GM19099 (cell line): ENCODE results near the gene FFAR3.

Experiments used
- POLR2A ChIP-seq: IDR thresholded peaks from 3 replicates; pipeline ENCODE4 v1.6.1; 2011; ENCODE audit warnings: low read depth; ENCODE audit not compliant: insufficient read length; ENCODE audit errors: extremely low read depth

Gene FFAR3

GRCh38 chr19:35375505-35376307, 17.4 kb downstream of the FFAR3 start:
- TF ChIP-seq POLR2A, result no peak

DNA sequence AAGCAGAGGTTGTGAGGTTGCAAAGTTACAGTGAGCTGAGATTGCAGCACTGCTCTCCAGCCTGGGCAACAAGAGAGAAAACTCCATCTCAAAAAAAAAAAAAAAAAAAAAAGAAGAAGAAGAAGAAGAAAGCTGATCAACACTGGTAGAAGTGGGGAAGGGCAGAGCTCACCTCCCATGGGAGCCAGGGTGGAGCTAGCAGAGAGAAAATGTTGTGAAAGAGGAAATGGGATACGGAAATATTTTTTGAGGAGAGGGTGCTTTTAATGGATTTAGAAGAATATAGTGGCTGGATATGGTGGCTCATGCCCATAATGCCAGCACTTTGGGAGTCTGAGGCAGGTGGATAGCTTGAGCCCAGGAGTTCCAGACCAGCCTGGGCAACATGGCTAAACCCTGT, 19.4 kb downstream of the FFAR3 start:
- no peak for TF ChIP-seq POLR2A

- no peak for TF ChIP-seq POLR2A
Measured at GRCh38 chr19:35378356-35378755, 20.1 kb downstream of the FFAR3 start.

DNA sequence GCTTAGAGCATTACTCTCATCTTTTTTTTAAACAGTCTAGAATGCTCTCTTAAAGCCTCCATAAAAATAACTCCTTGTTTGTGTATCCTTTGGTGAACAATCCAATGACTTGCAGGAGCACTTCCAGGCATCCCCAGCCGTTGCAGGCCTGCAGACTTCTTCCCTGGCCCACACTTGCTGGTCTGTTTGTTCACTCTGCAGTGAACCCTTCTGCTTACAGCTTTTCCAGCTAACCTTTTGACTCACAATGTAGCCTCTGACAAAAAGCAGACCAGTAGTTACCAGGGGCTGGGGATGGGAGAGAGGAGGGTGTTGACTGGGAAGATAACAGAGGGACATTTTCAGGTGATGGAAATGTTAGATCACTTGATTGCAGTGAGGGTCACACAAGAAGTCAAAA, 21.7 kb downstream of the FFAR3 start:
- TF ChIP-seq POLR2A, result no peak

DNA sequence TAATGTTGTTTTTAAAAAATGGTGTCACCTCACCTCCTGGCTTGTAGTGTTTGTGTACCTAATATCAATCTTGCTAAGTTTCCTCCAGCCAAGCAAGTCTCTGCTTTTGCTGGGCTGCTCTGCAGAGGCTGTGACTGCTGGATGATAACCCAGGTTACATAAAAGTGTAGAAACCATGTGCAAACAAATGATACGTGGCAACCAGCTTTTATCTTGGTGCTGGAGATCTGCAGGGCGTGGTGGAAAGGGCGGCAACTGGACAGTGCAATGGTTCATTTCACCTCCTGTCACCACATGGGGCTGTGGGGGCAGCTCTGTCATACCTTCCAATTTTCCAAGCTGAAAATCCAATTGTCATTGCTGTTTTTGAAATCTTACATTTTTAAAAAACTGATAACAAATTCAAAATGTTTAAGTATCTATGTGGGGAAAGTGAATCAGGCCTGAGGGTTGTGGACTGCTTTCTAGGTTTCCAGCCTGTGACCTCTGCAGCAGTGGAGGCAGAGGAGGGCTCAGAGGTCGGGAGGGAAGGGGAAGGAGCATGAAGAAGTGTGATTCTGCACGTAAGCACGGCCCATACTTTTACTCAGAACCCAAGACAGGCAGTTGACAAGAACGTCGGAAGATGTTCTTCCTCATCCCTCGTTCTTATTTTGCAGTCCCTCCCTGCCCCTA, 22.3 kb downstream of the FFAR3 start:
- TF ChIP-seq POLR2A, result no peak

DNA sequence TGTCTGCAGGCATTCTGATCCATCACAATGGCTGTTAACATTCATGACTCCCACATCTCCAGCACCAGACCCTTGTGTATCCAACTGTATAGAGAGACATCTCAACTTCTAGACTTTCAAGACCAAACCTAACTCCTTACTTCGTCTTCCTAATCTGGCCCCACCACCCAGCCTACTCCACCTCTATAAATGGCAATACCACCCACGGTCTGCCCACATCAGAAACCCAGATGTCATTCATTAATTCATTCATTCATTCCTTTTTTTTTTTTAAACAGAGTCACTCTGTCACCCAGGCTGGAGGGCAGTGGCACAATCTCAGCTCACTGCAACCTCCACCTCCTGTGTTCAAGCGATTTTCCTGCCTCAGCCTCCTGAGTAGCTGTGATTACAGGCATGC, 23.1 kb downstream of the FFAR3 start:
- TF ChIP-seq POLR2A, result no peak

- TF ChIP-seq POLR2A, result no peak
Measured at GRCh38 chr19:35381926-35382325, 23.7 kb downstream of the FFAR3 start.

- no peak for TF ChIP-seq POLR2A
Measured at GRCh38 chr19:35383536-35383935, 25.3 kb downstream of the FFAR3 start.

DNA sequence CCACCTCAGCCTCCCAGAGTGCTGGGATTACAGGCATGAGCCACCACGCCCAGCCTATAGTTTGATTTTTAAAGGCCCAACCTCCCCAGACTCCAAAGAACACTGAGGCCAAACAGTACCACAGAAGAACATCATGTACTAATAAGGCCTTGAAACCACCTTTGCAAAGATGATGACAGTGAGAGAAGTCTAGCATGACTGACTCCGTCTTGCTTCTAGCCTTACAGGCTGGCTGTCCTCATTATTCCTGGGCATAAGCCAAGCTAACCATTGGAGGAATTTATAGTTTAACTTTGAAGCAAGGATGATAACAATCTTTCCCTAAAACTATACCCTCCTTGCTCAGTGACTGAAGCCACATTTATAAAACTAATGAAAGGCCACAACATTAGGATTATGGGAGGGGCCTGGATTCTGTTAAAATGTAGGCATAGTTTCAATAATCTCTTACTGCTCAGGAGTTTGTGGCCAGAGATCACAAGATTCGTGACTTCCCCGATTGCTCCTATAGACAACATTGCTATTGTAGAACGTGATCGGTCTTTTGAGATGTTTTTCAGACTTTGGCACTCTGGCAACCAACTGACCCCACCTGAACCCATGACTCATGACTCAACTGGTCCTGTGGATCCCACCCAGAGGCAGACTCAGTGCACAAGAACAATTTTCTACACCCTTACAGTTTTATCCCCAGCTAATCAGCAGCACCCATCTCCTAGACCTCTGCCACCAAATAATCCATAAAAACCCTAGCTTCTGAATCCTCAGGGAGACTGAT, 30.2 kb downstream of the FFAR3 start:
- TF ChIP-seq POLR2A, result no peak

DNA sequence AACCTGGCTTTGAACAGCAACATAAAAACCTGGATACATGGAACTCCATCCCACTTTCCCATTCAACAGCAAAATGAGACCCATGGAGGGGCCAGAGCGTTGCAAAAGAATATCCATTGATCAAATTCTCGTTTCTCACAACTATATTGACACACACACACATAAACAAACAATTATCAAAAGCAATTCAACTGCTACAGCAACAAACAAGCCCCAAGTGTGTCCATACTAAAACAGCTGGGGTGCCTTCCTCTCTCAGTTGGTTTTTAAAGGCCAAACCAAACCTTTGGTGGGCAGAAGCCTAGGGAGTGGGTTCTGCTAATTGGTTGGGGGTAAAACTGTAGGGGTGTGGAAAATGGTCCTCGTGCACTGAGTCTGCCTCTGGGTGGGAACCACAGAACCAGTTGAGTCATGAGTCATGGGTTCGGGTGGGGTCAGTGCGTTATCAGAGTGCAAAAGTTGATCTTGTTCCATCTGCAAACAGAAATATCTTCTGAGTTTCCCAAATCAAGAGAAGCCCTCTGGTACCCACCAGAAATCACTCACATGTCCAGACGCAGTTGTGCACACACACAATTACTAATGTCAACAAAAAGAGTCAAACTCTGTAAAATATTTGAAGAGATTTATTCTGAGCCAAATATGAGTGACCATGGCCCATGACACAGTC, 31.1 kb downstream of the FFAR3 start:
- no peak for TF ChIP-seq POLR2A

DNA sequence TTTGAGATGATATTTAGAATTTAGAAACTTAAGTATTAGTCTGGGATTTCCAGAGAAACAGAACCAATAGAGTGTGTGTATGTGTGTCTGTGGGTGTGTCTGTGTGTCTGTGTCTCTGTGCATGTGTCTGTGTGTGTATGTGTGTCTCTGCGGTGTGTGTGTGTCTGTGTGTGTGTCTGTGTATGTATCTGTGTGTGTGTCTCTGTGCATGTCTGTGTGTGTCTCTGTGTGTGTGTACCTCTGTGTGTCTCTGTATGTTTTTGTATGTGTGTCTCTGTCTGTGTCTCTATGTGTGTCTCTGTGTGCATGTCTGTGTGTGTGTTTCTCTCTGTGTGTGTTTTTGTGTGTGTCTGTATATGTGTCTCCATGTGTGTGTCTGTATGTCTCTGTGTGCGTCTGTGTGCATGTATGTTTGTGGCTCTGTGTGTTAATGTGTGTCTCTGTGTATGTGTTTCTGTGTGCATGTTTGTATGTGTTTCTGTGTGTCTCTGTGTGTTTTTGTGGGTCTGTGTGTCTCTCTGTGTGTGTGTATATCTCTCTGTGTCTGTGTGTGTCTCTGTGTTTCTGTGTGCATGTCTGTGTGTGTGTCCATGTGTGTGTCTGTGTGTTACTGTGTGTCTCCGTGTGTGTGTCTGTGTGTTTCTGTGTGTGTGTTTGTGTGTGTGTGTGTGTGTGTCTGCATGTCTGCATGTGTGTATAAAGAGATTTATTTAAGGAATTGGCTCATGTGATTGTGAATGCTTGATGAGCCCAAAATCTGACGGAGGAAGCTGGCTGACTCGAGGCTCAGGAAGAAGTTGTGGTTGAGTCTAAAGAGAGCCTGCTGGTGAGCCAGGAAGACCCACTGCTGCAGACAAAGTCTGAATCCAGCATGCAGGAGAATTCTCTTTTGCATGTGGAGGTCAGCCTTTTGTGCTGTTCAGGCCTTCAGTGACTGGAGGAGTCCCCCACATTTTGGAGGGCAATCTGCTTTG, 34.8 kb downstream of the FFAR3 start:
- no peak for TF ChIP-seq POLR2A

DNA sequence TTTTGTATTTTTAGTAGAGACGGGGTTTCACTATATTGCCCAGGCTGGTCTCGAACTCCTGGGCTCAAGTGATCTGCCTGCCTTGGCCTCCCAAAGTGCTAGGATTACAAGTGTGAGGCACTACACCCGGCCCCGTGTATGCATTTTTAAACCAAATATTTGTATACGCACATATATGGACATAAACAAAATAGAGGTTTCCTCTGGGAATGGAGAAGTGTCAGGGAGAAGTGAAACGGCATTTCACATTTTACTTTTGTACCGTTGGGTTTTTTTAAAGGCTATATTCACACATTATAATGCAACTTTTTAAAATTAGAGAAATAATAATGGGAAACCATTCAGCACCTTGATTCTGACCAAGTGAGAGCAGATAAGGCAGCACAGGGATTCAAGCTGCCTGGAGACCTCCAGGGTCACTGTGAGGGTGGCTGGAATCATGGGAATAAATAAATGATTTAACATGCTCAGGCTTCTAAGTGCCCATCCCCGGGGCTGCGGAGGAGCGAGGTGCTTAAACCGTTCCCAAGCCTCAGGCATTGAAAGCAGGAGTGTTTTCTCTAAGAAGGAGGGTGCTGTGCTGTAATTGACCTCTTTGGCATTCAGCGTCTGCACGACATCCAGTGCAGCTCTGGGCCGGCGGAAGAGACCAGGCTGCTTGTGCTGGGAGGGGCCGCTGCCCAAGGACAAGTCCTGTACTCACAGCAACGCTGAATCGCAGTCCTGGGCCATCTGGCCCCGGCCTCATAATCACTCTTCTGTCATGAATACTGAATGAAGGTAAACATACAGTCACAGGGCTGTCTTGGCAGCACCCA, 37.3 kb downstream of the FFAR3 start:
- TF ChIP-seq POLR2A, result no peak

- TF ChIP-seq POLR2A, result no peak
Measured at GRCh38 chr19:35396240-35396885, 38.1 kb downstream of the FFAR3 start.
